Stimulated activated naive B cell treated with anti-CD40 and anti-IgM and Interleukin-4, amounts not matched to agents 10 μg/mL and 1 μg/mL and 100 μg/mL, for 72 hours (primary cell): ENCODE measurements around the gene RRP15.

ENCODE experiments used
- ATAC-seq, 2 donors: fragments of 150-1000 bp; cut with Tn5 transposase; replicated peaks; 2 replicates each; pipeline ENCODE4 v1.10.0; 2021; ENCODE audit warnings: moderate library complexity in 1 of 2
- DNase-seq: peaks from one replicate; pipeline ENCODE4 v3.0.0; 2021
- H3K27ac Mint-ChIP-seq: one replicate; pipeline ENCODE4 v1.8.0; 2022; ENCODE audit warnings: mild to moderate bottlenecking, mixed read lengths
- H3K27me3 Mint-ChIP-seq, 2 donors: one replicate each; pipeline ENCODE4 v1.8.0; 2022; ENCODE audit warnings: mixed read lengths in 2 of 2
- H3K36me3 Mint-ChIP-seq, 2 donors: one replicate each; pipeline ENCODE4 v1.8.0; 2022; ENCODE audit warnings: mixed read lengths in 2 of 2, mild to moderate bottlenecking in 1 of 2
- H3K4me1 Mint-ChIP-seq, 2 donors: one replicate each; pipeline ENCODE4 v1.8.0; 2022; ENCODE audit warnings: mixed read lengths in 2 of 2, mild to moderate bottlenecking in 1 of 2
- H3K4me3 Mint-ChIP-seq, 2 donors: one replicate each; pipeline ENCODE4 v1.8.0; 2022; ENCODE audit warnings: mild to moderate bottlenecking in 2 of 2, mixed read lengths in 2 of 2, moderate library complexity in 1 of 2
- H3K9me3 Mint-ChIP-seq, 2 donors: one replicate each; pipeline ENCODE4 v1.8.0; 2022; ENCODE audit warnings: mixed read lengths in 2 of 2, mild to moderate bottlenecking in 1 of 2

RRP15 gene

DNA sequence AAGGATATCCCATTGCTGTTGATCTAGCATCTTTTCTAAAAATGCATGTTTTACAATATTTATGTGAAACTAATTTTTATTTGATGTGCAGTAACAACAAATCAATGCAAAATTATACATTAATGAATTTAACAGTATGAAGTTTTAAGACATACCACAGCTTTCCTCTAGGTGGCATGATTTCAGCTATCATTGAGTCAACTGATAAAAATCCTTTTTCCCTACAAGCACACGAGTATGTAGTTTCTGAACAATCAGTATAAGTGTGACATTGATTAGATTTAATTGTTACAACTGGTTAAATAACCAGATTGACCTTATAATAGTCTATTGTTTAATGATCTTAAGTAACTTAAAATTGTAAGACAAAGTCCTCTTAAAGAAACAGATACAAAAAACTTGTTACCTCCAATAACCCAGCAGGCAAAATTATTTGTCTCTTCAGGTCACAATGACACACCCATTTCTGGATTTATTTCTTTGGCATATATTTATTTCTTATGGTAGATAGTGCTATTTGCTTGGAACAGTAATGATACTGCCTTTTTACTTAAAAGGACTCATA lies 54.3 kb downstream of the RRP15 start:
- no peak for DNase-seq
- H3K27ac Mint-ChIP-seq: no peak overlapping the region
- H3K27me3 Mint-ChIP-seq: no peaks in the 10 kb centered on the region
- H3K4me3 Mint-ChIP-seq: no peak overlapping the region
- H3K36me3 Mint-ChIP-seq: peaks cover 8 to 13% of the 10 kb centered on the region in 2 donors
- H3K9me3 Mint-ChIP-seq: no peaks in the 10 kb centered on the region
- H3K4me1 Mint-ChIP-seq: no peaks in the 10 kb centered on the region
- no peak for ATAC-seq

DNA sequence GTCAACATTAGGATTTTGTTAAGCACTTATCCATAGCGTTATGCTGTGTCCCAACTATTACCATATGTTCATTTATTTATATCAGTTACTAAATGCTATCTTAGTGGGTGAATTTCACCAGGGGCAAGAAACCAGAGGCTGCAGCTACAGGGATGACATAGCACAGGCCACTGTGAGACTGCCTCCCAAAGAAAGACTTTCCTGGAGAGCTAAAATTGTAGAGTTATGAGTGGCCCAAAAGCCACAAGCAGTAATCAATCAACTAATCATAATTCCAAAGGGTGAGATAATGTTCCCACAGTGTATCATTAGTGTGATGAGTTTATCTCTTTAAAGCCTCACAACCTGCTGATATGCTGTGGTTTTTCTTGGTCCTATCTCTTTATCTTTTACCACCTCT lies 56.2 kb downstream of the RRP15 start:
- H3K9me3 Mint-ChIP-seq: no peaks in the 10 kb centered on the region
- DNase-seq (no peak), ATAC-seq (no peak)
- H3K4me3 Mint-ChIP-seq: no peak overlapping the region
- no peaks in the 10 kb centered on the region for H3K27me3 Mint-ChIP-seq
- no peak overlapping the region for H3K27ac Mint-ChIP-seq
- H3K36me3 Mint-ChIP-seq: peaks cover 8 to 13% of the 10 kb centered on the region in 2 donors
- H3K4me1 Mint-ChIP-seq: peaks cover 3 to 5% of the 10 kb centered on the region in 2 donors

DNA sequence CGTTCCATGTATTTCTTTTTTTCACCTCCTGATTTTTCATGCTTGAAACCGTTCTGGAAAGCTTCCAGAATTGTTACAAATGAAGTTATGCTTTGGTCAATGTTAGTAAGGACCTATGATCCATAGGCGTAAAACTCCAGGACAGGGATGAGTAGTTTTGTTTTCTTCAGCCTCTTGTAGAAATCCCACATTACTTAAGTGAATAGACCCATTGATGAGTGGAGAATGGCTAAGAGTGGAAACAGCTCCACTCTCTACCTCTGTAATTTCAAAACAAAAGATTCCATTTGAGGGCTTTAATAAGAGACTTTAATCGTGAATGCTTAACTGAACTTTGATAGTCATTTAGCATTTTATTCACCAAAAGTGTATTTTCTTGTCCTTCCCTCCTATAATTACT lies 57.0 kb downstream of the RRP15 start:
- no peaks in the 10 kb centered on the region for H3K9me3 Mint-ChIP-seq
- H3K27me3 Mint-ChIP-seq: no peaks in the 10 kb centered on the region
- no peak for DNase-seq
- H3K27ac Mint-ChIP-seq: no peak overlapping the region
- peaks cover 8 to 13% of the 10 kb centered on the region in 2 donors for H3K36me3 Mint-ChIP-seq
- H3K4me1 Mint-ChIP-seq: peaks cover 10 to 13% of the 10 kb centered on the region in 2 donors
- H3K4me3 Mint-ChIP-seq: no peak overlapping the region
- no peak for ATAC-seq

DNA sequence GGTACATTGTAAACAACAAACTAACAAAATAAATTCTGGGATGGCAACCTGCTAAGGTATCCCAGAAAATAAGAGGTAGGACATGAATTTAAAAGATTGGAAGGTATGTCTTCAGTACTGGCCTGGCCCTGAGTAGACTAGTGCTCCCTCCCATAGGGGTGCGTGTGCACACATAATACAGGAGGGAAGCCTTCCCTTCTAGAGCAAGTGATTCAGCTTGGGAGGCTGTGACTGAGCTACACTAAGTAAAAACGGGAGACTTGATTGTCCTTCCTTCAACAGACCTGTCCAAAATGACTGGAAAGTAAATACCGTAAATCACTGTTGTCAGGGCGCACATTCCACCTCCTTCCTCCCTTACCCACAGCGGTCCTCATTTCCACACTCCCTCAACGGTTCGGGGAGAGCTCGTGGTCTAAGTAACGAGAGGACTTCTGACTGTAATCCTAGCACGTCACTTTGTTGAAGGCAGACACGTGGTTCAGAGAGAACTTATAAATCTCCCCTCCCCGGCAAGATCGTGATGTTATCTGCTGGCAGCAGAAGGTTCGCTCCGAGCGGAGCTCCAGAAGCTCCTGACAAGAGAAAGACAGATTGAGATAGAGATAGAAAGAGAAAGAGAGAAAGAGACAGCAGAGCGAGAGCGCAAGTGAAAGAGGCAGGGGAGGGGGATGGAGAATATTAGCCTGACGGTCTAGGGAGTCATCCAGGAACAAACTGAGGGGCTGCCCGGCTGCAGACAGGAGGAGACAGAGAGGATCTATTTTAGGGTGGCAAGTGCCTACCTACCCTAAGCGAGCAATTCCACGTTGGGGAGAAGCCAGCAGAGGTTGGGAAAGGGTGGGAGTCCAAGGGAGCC lies 60.0 kb downstream of the RRP15 start, which contains the start of gene TGFB2:
TGFB2 (plus strand) TSS at position 523 of the 859 bp plus-strand sequence. CDS start 1,366 bp downstream, outside the sequence.
- Mint-ChIP-seq H3K27me3 (no peaks in the 10 kb centered on the region), H3K36me3 (peaks cover 8 to 13% of the 10 kb centered on the region in 2 donors), H3K4me1 (peaks cover 22 to 36% of the 10 kb centered on the region in 2 donors), H3K27ac (peak within 1 kb of the TSS; percentile 42), H3K4me3 (no peak within 1 kb of the TSS), H3K9me3 (no peaks in the 10 kb centered on the region)
- peak; percentile 15 for DNase-seq
- ATAC-seq: peak; percentile 57 to 58

DNA sequence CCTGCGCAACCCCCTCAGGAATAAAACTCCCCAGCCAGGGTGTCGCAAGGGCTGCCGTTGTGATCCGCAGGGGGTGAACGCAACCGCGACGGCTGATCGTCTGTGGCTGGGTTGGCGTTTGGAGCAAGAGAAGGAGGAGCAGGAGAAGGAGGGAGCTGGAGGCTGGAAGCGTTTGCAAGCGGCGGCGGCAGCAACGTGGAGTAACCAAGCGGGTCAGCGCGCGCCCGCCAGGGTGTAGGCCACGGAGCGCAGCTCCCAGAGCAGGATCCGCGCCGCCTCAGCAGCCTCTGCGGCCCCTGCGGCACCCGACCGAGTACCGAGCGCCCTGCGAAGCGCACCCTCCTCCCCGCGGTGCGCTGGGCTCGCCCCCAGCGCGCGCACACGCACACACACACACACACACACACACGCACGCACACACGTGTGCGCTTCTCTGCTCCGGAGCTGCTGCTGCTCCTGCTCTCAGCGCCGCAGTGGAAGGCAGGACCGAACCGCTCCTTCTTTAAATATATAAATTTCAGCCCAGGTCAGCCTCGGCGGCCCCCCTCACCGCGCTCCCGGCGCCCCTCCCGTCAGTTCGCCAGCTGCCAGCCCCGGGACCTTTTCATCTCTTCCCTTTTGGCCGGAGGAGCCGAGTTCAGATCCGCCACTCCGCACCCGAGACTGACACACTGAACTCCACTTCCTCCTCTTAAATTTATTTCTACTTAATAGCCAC lies 60.7 kb downstream of the RRP15 start:
- H3K4me3 Mint-ChIP-seq: no peak overlapping the region
- H3K36me3 Mint-ChIP-seq: peaks cover 8 to 13% of the 10 kb centered on the region in 2 donors
- H3K27me3 Mint-ChIP-seq: no peaks in the 10 kb centered on the region
- peak overlapping the region; percentile 42 for H3K27ac Mint-ChIP-seq
- no peaks in the 10 kb centered on the region for H3K9me3 Mint-ChIP-seq
- H3K4me1 Mint-ChIP-seq: peaks cover 26 to 44% of the 10 kb centered on the region in 2 donors
- ATAC-seq (peak; percentile 77 to 78), DNase-seq (no peak)

DNA sequence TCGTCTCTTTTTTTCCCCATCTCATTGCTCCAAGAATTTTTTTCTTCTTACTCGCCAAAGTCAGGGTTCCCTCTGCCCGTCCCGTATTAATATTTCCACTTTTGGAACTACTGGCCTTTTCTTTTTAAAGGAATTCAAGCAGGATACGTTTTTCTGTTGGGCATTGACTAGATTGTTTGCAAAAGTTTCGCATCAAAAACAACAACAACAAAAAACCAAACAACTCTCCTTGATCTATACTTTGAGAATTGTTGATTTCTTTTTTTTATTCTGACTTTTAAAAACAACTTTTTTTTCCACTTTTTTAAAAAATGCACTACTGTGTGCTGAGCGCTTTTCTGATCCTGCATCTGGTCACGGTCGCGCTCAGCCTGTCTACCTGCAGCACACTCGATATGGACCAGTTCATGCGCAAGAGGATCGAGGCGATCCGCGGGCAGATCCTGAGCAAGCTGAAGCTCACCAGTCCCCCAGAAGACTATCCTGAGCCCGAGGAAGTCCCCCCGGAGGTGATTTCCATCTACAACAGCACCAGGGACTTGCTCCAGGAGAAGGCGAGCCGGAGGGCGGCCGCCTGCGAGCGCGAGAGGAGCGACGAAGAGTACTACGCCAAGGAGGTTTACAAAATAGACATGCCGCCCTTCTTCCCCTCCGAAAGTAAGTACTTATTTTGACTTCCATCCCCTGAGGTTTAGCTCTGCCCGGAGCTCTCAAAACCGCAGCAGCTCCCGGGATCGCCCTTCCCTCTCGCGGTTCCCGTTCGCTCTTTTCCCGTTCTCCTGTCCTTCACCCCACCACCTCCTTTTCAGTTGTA lies 61.5 kb downstream of the RRP15 start:
- H3K4me3 Mint-ChIP-seq: no peak overlapping the region

DNA sequence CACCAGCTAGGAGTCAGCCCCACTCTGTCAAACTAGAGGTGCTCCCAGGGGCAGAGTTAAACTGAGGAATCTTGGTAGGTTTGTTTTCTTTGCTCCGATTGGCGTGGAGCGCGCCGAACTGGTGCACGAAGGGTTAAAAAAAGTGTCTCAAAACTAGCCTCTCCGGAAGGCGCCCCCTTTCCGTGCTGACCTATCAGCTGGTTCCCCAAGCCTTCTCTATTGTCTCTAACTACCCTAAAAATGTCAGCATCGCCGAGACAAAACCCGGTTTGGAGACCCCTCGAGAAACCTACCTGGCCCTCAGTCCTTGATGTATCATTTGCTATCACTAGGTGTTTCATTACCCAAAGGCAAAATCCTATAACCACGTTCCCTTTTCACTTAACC lies 62.2 kb downstream of the RRP15 start:
- Mint-ChIP-seq H3K4me3 (no peak overlapping the region), H3K9me3 (no peaks in the 10 kb centered on the region), H3K36me3 (no peaks in the 10 kb centered on the region), H3K27ac (peak overlapping the region; percentile 42), H3K4me1 (peaks cover 34 to 54% of the 10 kb centered on the region in 2 donors), H3K27me3 (no peaks in the 10 kb centered on the region)
- ATAC-seq (no peak), DNase-seq (no peak)

More for the DNA sequence above, 61.5 kb downstream of the RRP15 start:
- Mint-ChIP-seq H3K36me3 (peaks cover under 1 to 5% of the 10 kb centered on the region in 2 donors), H3K9me3 (no peaks in the 10 kb centered on the region), H3K4me1 (peaks cover 32 to 52% of the 10 kb centered on the region in 2 donors), H3K27me3 (no peaks in the 10 kb centered on the region), H3K27ac (peak overlapping the region; percentile 42)
- DNase-seq (peak; percentile 11), ATAC-seq (peak in 1 of 2 donors; percentile 3)

DNA sequence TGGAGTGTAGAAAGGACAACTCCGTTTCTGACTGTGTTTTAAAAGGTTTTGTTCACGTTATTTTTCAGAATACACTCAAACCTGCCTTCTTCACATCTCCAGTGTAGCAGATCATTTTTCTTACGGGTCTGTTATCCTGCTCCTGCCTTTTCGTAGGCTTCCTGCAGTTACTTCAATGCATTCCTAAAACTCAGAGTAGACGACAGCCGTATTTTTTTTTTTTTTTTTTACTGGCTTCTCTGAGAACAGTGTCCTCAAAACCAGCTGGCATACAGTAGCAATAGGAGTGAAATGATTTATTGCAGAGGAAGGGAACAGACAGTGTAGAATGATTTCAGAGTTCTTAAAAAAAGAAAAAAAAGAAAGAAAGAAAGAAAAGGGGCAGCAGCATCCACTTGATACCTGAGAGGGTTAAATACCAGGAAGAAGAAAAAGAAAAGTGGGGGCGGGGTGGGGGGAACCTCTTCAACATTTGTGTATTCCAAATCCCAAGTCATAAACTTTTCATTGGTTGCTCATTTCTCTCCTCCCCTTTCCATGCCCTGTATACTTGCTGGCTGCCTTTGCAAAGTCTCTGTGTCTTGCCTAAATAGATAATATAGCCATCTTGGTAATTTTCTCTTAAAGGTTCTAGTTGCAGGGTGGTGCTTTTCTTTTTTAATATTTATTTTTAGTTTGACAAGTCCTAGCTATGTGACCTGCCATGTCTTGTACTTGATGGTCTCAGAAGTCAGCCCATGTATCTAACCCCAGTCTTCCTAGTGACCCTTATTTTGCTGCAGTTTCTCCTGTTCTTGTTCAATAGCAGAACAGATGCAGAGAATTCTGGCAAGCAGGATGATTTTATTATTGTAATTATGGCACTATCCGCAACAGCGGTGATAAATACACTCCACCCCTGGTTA lies 62.9 kb downstream of the RRP15 start:
- H3K4me3 Mint-ChIP-seq: no peak overlapping the region
- peaks cover 34 to 54% of the 10 kb centered on the region in 2 donors for H3K4me1 Mint-ChIP-seq
- no peaks in the 10 kb centered on the region for H3K9me3 Mint-ChIP-seq
- H3K27ac Mint-ChIP-seq: no peak overlapping the region
- ATAC-seq: no peak
- DNase-seq: no peak
- H3K27me3 Mint-ChIP-seq: no peaks in the 10 kb centered on the region
- no peaks in the 10 kb centered on the region for H3K36me3 Mint-ChIP-seq

DNA sequence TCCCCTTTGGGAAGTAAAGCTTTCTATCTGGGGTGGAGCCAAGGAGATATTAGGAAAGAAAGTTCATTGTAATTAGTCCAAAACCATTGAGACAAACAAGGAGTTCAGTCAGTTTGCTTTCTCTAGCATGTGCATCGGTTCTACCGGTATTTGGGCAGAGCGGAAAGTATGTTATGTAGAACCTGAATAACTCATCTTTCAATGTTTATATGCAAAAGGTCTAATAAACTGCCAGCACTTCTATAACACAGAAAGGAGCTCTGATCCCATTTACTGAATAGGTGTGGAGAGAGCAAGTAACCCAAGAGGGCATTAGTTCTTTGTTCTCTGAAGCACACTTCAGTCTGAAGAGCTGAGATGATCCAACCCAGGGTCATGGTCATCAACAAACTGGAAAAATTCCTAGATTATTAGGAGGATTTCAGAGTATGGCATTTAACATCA lies 63.6 kb downstream of the RRP15 start:
- Mint-ChIP-seq H3K4me3 (no peak overlapping the region), H3K4me1 (peaks cover 34 to 54% of the 10 kb centered on the region in 2 donors), H3K27ac (no peak overlapping the region), H3K9me3 (no peaks in the 10 kb centered on the region), H3K36me3 (no peaks in the 10 kb centered on the region), H3K27me3 (no peaks in the 10 kb centered on the region)
- DNase-seq (no peak), ATAC-seq (no peak)

DNA sequence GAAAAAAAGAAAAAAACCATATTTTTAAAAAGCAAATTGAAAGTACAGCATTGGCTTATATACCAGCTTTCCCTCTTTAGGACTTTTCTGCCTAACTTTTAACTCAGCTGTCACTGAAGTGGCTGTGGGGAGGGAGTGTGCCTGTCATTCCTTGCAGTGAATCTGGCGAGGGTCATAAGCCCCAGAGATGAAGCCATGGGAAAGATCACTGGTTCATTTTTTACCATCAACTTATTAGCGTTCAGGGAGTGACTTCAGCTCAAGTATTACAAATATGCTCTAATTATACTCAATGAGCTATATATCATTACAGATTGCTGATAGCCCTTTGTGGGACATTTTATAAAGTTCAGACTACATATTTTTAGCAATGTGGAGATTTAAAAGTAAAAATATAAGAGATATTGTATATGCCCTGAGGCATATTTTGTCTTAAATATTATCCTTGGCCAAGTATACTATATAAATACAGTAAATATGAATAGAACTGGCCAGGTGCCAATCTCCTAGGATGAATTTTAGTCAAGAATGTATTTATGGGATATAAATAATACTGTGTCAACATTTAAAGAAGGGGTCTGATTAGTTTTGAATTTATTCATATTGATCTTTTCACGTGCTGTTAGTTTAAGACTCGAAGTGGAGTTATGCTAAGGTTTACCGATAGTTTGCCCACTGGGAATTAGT lies 64.4 kb downstream of the RRP15 start:
- ATAC-seq (no peak), DNase-seq (no peak)
- Mint-ChIP-seq H3K36me3 (no peaks in the 10 kb centered on the region), H3K27me3 (no peaks in the 10 kb centered on the region), H3K4me1 (peaks cover 34 to 54% of the 10 kb centered on the region in 2 donors), H3K4me3 (no peak overlapping the region), H3K9me3 (no peaks in the 10 kb centered on the region), H3K27ac (no peak overlapping the region)

DNA sequence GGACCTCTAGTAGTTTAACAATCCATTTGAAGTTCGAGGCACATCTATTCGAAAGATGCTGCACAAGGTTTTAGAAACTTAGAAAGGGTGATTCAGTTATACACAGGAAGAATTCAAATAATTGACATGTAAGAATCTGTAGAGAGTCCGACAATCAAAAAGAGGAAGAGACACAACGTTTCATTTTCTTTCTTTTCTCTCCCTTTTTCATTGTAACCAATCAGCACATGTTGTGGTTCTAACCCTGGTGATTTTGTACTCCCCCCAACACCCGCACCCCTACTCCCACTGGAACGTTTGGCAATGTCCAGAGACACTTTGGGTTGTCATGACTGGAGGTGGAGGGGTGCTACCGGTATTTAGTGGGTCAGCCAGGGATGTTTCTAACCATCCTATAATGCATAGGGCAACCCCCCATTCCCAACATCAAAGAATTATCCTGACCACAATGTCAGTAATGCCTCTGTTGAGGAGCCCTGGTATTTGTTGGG lies 65.0 kb downstream of the RRP15 start:
- peak in 1 of 2 donors; percentile 14 for ATAC-seq
- no peaks in the 10 kb centered on the region for H3K27me3 Mint-ChIP-seq

DNA sequence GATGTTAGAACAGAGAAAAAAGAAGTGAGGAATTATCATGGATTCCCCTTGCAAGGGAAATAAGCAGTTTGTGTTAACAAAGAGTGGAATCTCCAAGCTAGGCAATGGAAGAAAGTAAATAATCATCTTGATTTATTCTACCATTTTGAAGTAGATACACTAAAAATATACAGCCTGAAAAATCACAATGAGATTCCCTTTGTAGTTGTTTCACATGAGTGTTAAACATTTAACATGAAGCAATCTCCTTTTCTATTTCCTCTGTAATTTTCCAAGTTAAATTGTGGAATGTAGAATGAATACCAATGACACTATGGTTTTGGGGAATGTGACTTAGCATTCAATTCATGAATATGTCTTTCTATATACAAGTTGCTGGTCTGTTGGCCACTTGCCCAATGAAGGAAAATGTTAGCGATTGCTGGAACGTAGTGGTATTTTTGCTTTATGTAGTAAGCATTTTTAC lies 65.7 kb downstream of the RRP15 start:
- H3K27me3 Mint-ChIP-seq: no peaks in the 10 kb centered on the region
- no peaks in the 10 kb centered on the region for H3K36me3 Mint-ChIP-seq
- DNase-seq (no peak), ATAC-seq (no peak)
- peak overlapping the region; percentile 81 to 83 for H3K4me3 Mint-ChIP-seq
- H3K4me1 Mint-ChIP-seq: peaks cover 34 to 54% of the 10 kb centered on the region in 2 donors
- peak overlapping the region; percentile 87 for H3K27ac Mint-ChIP-seq
- no peaks in the 10 kb centered on the region for H3K9me3 Mint-ChIP-seq

More for the DNA sequence above, 65.0 kb downstream of the RRP15 start:
- no peak for DNase-seq
- H3K9me3 Mint-ChIP-seq: no peaks in the 10 kb centered on the region
- H3K4me1 Mint-ChIP-seq: peaks cover 34 to 54% of the 10 kb centered on the region in 2 donors
- H3K27ac Mint-ChIP-seq: no peak overlapping the region
- no peaks in the 10 kb centered on the region for H3K36me3 Mint-ChIP-seq
- H3K4me3 Mint-ChIP-seq: peak overlapping the region in 1 of 2 donors; percentile 11
